ENCODE results near the gene TAAR5.
"Not testable (repeated sequence)": the region's sequence is repeated elsewhere in the genome, so short reads cannot be mapped to it uniquely, and the experiment has no call there.

The TAAR5 gene

GRCh38 chr6:132569170-132569569 is 20.4 kb downstream of the TAAR5 start:
- DNase-seq, result no peak

GRCh38 chr6:132568611-132569010 is 20.9 kb downstream of the TAAR5 start:
- DNase-seq, result no peak

GRCh38 chr6:132567566-132567965 is 22.0 kb downstream of the TAAR5 start:
- no peak for DNase-seq

DNA sequence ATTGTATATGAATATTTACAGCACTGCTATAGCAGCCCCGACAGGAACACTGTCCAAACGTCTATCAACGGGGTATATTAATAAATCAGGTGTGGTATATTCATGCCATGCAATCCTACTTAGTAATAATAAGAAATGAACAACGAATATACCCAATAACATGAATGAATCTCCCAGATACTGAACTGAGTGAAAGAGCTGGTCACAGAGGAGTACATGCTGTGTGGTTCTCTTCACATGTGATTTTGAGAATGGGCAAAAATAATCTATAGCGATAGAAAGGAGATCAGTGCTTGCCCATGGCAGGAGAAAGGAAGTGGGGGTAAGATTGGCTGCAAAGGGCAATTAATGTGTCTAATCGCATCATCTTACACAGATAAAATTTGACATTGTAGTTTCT is 23.1 kb downstream of the TAAR5 start:
- no peak for DNase-seq

GRCh38 chr6:132560087-132560486 is 29.5 kb downstream of the TAAR5 start:
- not testable (repeated sequence) for DNase-seq

GRCh38 chr6:132552372-132552771 is 37.2 kb downstream of the TAAR5 start, which contains the start of gene TAAR8:
Gene TAAR8 (plus strand): TSS chr6:132552672. CDS start chr6:132552693, 21 bp downstream.
- DNase-seq, result no peak

GRCh38 chr6:132551214-132551613 is 38.3 kb downstream of the TAAR5 start:
- no peak for DNase-seq

GRCh38 chr6:132548746-132549463 is 40.6 kb downstream of the TAAR5 start:
- no peak for DNase-seq

DNA sequence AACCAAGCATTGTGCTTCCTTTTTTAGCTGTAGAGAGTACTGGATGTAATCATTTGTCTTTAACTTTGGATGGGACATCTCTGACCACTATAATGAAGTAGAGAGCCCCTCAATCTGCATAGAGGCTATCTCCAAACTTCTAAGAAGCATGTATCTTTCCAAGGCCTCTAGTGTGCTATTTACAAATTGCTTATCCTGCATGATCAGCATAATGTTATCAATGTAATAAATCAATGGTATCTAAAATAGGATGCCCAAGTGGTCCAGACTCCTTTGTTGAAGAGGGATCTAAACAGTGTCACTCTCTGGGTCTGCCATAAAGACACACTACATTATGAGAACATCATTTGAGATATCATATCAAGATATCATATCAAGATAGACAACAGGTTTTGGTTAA is 44.7 kb downstream of the TAAR5 start:
- DNase-seq, result no peak

Data from NCI-H2029 treated with DMSO at 0.1 percent for 48 hours (cell line).